GM10266 (cell line): ENCODE measurements around the gene PPP4R2.

Experiments used
- DNase-seq: peaks from one replicate; pipeline ENCODE4 v3.0.0; 2012; ENCODE audit errors: extremely low spot score
- TF ChIP-seq, protein P1 (sequence below): IDR thresholded peaks from 2 replicates; pipeline ENCODE4 v1.5.1; 2012; ENCODE audit warnings: mild to moderate bottlenecking, low read depth; ENCODE audit not compliant: control insufficient read depth, insufficient read depth; ENCODE audit errors: missing control alignments

PPP4R2 gene

DNA sequence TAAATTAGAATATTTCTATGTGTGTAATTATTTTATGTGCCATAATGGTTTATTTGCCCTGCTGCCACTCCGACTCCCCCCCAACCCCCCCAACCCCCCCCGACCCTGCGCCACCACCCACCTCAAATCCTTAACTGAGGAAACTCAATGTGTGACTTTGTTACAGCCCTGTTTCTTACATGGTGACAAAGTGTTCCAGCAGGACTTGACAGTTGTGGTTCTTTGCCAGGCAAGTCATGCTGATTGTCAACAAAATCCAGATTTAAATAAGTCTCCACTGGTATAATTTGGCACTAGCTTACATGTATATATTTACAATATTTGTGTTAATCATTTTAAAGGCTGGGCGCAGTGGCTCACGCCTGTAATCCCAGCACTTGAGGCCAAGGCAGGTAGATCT lies 72.6 kb downstream of the PPP4R2 start:
- TF ChIP-seq, protein P1, sequence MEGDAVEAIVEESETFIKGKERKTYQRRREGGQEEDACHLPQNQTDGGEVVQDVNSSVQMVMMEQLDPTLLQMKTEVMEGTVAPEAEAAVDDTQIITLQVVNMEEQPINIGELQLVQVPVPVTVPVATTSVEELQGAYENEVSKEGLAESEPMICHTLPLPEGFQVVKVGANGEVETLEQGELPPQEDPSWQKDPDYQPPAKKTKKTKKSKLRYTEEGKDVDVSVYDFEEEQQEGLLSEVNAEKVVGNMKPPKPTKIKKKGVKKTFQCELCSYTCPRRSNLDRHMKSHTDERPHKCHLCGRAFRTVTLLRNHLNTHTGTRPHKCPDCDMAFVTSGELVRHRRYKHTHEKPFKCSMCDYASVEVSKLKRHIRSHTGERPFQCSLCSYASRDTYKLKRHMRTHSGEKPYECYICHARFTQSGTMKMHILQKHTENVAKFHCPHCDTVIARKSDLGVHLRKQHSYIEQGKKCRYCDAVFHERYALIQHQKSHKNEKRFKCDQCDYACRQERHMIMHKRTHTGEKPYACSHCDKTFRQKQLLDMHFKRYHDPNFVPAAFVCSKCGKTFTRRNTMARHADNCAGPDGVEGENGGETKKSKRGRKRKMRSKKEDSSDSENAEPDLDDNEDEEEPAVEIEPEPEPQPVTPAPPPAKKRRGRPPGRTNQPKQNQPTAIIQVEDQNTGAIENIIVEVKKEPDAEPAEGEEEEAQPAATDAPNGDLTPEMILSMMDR: no peak

DNA sequence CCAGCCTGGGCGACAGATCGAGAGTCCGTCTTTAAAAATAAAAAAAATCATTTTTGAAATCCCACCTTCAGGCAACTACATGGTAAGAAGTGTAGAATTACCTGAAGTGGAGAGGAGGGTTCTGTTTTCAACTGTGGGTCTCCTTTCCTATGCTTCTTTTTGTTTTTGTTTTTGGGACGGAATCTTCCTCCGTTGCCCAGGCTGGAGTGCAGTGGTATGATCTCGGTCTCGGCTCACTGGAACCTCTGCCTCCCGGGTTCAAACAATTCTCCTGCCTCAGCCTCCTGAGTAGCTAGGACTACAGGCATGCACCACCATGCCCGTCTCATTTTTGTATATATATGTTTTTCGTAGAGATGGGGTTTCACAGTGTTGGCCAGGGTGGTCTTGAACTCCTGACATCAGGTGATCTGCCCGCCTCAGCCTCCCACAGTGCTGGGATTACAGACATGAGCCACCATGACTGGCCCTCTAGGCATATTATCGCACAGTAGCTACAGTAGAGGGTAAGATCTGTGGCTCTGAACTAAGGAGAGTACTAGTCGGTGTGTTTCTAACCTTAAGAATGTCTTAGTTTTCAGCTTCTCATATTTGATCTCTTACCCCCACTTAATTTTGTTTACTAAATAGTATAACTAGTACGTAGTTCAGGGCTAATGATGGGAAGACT lies 73.3 kb downstream of the PPP4R2 start:
- no peak for DNase-seq
- TF ChIP-seq, protein P1: no peak

More for the DNA sequence above, 72.6 kb downstream of the PPP4R2 start:
- DNase-seq: no peak

DNA sequence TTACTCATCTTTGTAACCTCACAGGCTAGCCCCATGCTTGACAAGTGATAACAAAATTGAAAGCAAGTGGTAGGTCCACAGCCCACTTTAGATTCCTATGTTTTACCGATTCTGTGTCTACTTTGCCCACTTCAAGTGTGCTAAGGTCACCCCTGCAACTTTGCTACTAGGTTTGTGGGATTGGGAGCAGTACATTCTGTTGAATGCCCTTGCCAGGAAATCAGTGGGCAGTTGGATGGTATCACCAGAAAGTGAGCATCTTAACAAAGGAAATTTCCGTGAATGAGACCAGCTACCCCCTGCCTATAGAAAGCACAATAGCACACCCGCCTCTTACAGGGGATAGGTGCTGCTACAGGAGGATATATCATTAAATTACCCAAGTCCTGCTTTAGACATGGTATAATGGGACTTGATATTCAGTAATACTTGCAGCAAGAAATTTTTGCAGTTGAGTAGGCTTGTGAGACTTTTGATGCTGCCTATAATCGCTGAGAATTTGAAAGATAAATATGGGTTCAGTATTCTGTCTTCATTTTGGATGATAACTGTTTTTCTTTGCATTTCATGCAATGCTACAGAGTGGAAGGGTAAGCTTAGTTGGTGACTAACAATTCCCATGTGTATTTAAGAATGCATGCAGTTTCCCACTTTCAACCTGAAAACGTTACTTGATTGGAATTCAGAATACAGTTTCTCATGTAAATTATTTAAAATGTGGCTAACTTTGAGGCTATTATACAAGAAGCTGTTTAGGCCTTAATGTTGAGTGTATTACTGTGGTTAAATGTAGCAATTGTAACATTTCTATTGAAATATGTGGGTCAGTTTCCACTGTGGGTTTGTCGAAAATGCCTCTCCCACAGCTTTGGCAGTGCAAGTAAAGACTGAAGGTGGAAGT lies 74.3 kb downstream of the PPP4R2 start:
- TF ChIP-seq, protein P1: no peak
- DNase-seq: no peak

DNA sequence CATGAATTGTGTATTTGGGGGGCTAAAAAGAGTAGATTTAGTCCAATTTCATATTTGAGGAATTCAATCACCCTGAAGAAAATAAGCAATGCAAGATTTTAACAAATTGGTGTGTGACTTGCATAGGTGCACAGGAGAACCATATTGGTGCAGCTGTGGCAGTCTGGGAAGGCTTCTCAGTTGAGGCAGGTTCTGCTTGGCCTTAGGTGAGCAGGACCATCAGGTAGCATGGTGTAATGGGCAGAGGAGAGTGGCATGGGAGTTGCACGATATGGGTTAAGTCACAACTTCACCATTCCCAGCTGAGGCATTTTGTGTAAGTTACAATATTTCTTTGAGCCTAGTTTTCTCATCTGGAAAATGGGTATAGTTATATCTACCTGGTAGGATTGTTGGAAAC lies 75.3 kb downstream of the PPP4R2 start:
- TF ChIP-seq, protein P1: no peak

DNA sequence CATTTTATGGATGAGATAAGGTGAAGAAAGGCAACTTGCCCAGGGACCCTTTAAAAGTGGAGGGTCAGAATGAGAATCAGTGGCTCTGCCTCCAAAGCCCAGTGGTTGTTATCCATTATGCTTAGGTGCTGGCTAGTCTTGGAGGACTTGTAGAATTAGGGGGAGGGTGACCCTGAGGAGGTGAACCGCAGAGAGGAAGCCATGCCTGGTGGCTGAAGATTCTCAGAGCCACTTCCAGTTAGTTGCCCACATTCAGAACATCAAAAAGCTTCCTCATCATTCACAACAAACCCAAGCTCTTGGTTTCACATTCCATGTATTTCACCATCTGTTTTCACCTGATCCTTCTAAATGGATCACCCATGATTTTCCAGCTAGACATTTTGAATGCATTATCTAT lies 76.0 kb downstream of the PPP4R2 start:
- no peak for DNase-seq
- TF ChIP-seq, protein P1: no peak

More for the DNA sequence above, 75.3 kb downstream of the PPP4R2 start:
- DNase-seq: no peak

DNA sequence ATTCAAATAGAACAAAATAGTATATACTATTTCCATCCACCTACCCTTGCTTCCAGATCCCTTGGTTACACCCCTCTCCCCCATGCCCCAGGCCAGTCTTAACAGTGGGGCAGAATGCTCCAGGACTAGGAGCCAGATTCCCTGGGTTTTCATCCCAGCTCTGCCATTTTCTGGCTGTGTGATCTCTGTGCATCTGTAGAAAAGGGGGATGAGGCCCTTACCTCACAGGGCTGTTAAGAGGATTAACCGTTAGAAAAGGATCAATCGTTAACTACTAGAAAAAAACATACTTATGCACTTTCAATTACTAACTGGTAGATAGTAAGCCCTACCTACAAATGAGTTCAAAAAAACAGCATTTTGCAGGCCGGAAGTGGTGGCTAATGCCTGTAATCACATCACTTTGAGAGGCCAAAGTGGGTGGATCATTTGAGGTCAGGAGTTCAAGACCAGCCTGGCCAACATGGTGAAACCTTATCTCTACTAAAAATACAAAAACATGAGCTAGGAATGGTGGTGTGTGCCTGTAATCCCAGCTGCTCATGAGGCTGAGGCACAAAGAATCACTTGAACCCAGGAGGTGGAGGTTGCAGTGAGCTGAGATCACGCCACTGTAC lies 76.6 kb downstream of the PPP4R2 start:
- DNase-seq: no peak
- TF ChIP-seq, protein P1: no peak
